B cell (primary cell): Measurements from ENCODE around the gene SIRT4. TPM values are rescaled to one million over a fixed set of nuclear protein-coding genes. Genes with fewer than 3 reads are reported as not detected.

Experiments used
- ATAC-seq: fragments of 200-7000 bp; cut with Tn5 transposase; one replicate; pipeline ENCODE4 v1.10.0; 2021; ENCODE audit warnings: low read depth, mild to moderate bottlenecking, moderate number of reproducible peaks, moderate library complexity
- CTCF ChIA-PET: fragments of 350-600 bp; sonication (Branson Sonifier 250); formaldehyde crosslinking; loops from one replicate; lab custom pipeline; 2021; ENCODE audit warnings: antibody characterized with exemption, inconsistent platforms; lab: Charles Lee
- POLR2A ChIA-PET: fragments of 350-600 bp; sonication (Branson Sonifier 250); formaldehyde crosslinking; loops from one replicate; lab custom pipeline; 2021; ENCODE audit warnings: antibody characterized with exemption; lab: Charles Lee
- DNase-seq: peaks from one replicate; pipeline ENCODE4 v3.0.0; 2013
- H2AFZ ChIP-seq: 2 replicates; pipeline ENCODE4 v1.6.1; 2012; ENCODE audit warnings: mild to moderate bottlenecking, low read depth, low read length; ENCODE audit not compliant: insufficient read depth, poor library complexity, severe bottlenecking
- H3K27ac ChIP-seq, 2 donors: 1 replicate in 1 of 2; 2 replicates in 1 of 2; pipeline ENCODE4 v1.5.1; 2012 to 2013; ENCODE audit warnings: low read length in 2 of 2, mild to moderate bottlenecking in 2 of 2, moderate library complexity in 1 of 2
- H3K27me3 ChIP-seq, 4 experiments: fragments of 200-600 bp in 1 of 4; sonication (generic) in 1 of 4; replicated peaks in 1 of 4; 1 replicate in 2 of 4; 2 replicates in 2 of 4; pipeline versions ENCODE4 v1.6.1 to v1.7.0; 2013 to 2016; ENCODE audit warnings: low read length in 3 of 4, mild to moderate bottlenecking in 2 of 4, mixed read lengths in 1 of 4, moderate library complexity in 1 of 4; ENCODE audit not compliant: insufficient read depth in 4 of 4, control insufficient read depth in 3 of 4; ENCODE audit errors: control extremely low read depth in 1 of 4
- H3K36me3 ChIP-seq, 2 experiments: replicated peaks in 1 of 2; 1 replicate in 1 of 2; 2 replicates in 1 of 2; pipeline versions ENCODE4 v1.6.1 to v1.7.1; 2013; ENCODE audit warnings: low read length in 1 of 2; ENCODE audit not compliant: insufficient read depth in 2 of 2, control insufficient read depth in 1 of 2; ENCODE audit errors: control extremely low read depth in 1 of 2, extremely low read depth in 1 of 2
- H3K4me1 ChIP-seq, 2 donors: fragments of 200-600 bp in 1 of 2; sonication (generic) in 1 of 2; 1 replicate in 1 of 2; 2 replicates in 1 of 2; pipeline versions ENCODE4 v1.5.1 to v1.6.1; 2013 to 2017; ENCODE audit warnings: low read length in 2 of 2; ENCODE audit not compliant: control insufficient read depth in 2 of 2, insufficient read depth in 2 of 2
- H3K4me2 ChIP-seq: replicated peaks from 2 replicates; pipeline ENCODE3; 2012; ENCODE audit warnings: mild to moderate bottlenecking, low read depth, low read length; ENCODE audit not compliant: poor library complexity, severe bottlenecking
- H3K4me3 ChIP-seq, 5 experiments: fragments of 200-600 bp in 1 of 5; sonication (generic) in 1 of 5; 1 replicate in 3 of 5; 2 replicates in 2 of 5; pipeline versions ENCODE4 v1.5.1 to v1.7.0; 2011 to 2016; ENCODE audit warnings: low read length in 4 of 5, mild to moderate bottlenecking in 4 of 5, low read depth in 2 of 5, control low read depth in 1 of 5, moderate library complexity in 1 of 5; ENCODE audit not compliant: insufficient read depth in 1 of 5; ENCODE audit errors: control extremely low read depth in 1 of 5, extremely low read depth in 1 of 5
- H3K79me2 ChIP-seq: fragments of 200-600 bp; sonication (generic); one replicate; pipeline ENCODE4 v1.6.0; 2016; ENCODE audit warnings: low read length; ENCODE audit not compliant: control insufficient read depth, insufficient read depth
- H3K9ac ChIP-seq: fragments of 200-600 bp; sonication (generic); 2 replicates; pipeline ENCODE4 v1.6.1; 2017; ENCODE audit warnings: mild to moderate bottlenecking, low read length, moderate library complexity
- H3K9me3 ChIP-seq, 3 donors: one replicate each; pipeline versions ENCODE4 v1.6.1 to v1.7.1; 2013; ENCODE audit warnings: low read length in 2 of 3; ENCODE audit not compliant: control insufficient read depth in 2 of 3, insufficient read depth in 1 of 3; ENCODE audit errors: control extremely low read depth in 1 of 3
- H4K20me1 ChIP-seq: 2 replicates; pipeline ENCODE4 v1.6.0; 2012; ENCODE audit warnings: mild to moderate bottlenecking, low read length; ENCODE audit not compliant: insufficient read depth, control insufficient read depth, poor library complexity, severe bottlenecking
- H3K27ac Mint-ChIP-seq: one replicate; pipeline ENCODE4 v1.8.0; 2021; ENCODE audit warnings: mixed read lengths
- H3K27me3 Mint-ChIP-seq: one replicate; pipeline ENCODE4 v1.8.0; 2021; ENCODE audit warnings: mixed read lengths
- H3K4me1 Mint-ChIP-seq: one replicate; pipeline ENCODE4 v1.8.0; 2021; ENCODE audit warnings: mixed read lengths
- H3K4me3 Mint-ChIP-seq: one replicate; pipeline ENCODE4 v1.8.0; 2021; ENCODE audit warnings: mixed read lengths
- H3K9me3 Mint-ChIP-seq: one replicate; pipeline ENCODE4 v1.8.0; 2022; ENCODE audit warnings: mixed read lengths; ENCODE audit not compliant: insufficient read depth
- CTCF ChIP-seq: fragments of 200-600 bp; IDR thresholded peaks from one replicate; pipeline ENCODE4 v1.8.0; 2022; ENCODE audit warnings: antibody characterized with exemption, mild to moderate bottlenecking
- EZH2 ChIP-seq: IDR thresholded peaks from 2 replicates; pipeline ENCODE4 v1.6.1; 2012; ENCODE audit warnings: borderline replicate concordance, low read depth, mild to moderate bottlenecking, moderate library complexity, low read length; ENCODE audit not compliant: insufficient read depth, poor library complexity, severe bottlenecking
- WGBS: methylation state at CpG from one replicate; pipeline ENCODE4 v1.1.5; 2013; ENCODE audit warnings: missing lambda C conversion rate; ENCODE audit not compliant: insufficient coverage; 5-methylcytosine and 5-hydroxymethylcytosine counted together
- intact Hi-C: fragments of 100-400 bp; cut with micrococcal nuclease; formaldehyde crosslinking; loops from one replicate; pipeline ENCODE4 v1.10.0; 2022
- polyA plus RNA-seq: library from polyadenylated mRNA; depleted of rRNA; stranded (reverse); fragments of >200 nt; gene quantifications from 2 replicates; pipeline ENCODE4 v1.2.3, GENCODE V29; 2012
- total RNA-seq, 2 donors: library from RNA; stranded (reverse); fragments of 120-200 nt in 1 of 2; gene quantifications; 1 replicate in 1 of 2; 2 replicates in 1 of 2; pipeline versions ENCODE4 v1.2.3 to v1.2.4, GENCODE V29; 2013 to 2022

The SIRT4 gene
- total and polyA plus RNA-seq, 2 donors (not counting 1 experiment from before 2014, with no cell fraction given) = 1.5 to 4.8 TPM

- ChIA-PET POLR2A (no interaction called here), CTCF (no interaction called here)
- peaks cover 12% of the 10 kb centered on the region for H3K27me3 Mint-ChIP-seq
- H3K4me3 Mint-ChIP-seq = no peak overlapping the region
- Histone ChIP-seq H3K4me1 (no peaks in the 10 kb centered on the region), H3K9me3 (peaks cover 2 to 13% (median 10%) of the 10 kb centered on the region in 3 donors), H3K9ac (no peak overlapping the region), H3K4me2 (no peak overlapping the region), H2AFZ (no peak overlapping the region), H3K27me3 (peaks cover 0 to 17% (median 0%) of the 10 kb centered on the region in 4 experiments), H3K79me2 (no peaks in the 10 kb centered on the region), H3K27ac (no peak overlapping the region), H3K4me3 (no peak overlapping the region), H4K20me1 (no peaks in the 10 kb centered on the region), H3K36me3 (no peaks in the 10 kb centered on the region)
- no peak overlapping the region for H3K27ac Mint-ChIP-seq
- H3K9me3 Mint-ChIP-seq = peaks cover 12% of the 10 kb centered on the region
- 86% methylated on average over 23 of the region's 30 CpGs for WGBS
- TF ChIP-seq CTCF = no peak
- no peak for TF ChIP-seq EZH2
- intact Hi-C loops = no loop called here
- H3K4me1 Mint-ChIP-seq = no peaks in the 10 kb centered on the region
- ATAC-seq (no peak), DNase-seq (no peak)
Observed at GRCh38 chr12:120342175-120343038, 40.3 kb downstream of the SIRT4 start.

GRCh38 chr12:120343039-120343537, 41.0 kb downstream of the SIRT4 start:
- ATAC-seq (no peak), DNase-seq (no peak)
- CTCF ChIA-PET = no interaction called here
- no peaks in the 10 kb centered on the region for H3K36me3 ChIP-seq
- no peak overlapping the region for H3K27ac Mint-ChIP-seq
- H2AFZ ChIP-seq = no peak overlapping the region
- peaks cover 15% of the 10 kb centered on the region for H3K27me3 Mint-ChIP-seq
- no peak for TF ChIP-seq CTCF
- TF ChIP-seq EZH2 = no peak
- H3K9me3 Mint-ChIP-seq = peaks cover 5% of the 10 kb centered on the region
- H3K9ac ChIP-seq = no peak overlapping the region
- peaks cover 0 to 17% (median 0%) of the 10 kb centered on the region in 4 experiments for H3K27me3 ChIP-seq
- no peaks in the 10 kb centered on the region for H3K79me2 ChIP-seq
- POLR2A ChIA-PET = no interaction called here
- no peaks in the 10 kb centered on the region for H3K4me1 Mint-ChIP-seq
- no peak overlapping the region for H3K27ac ChIP-seq
- H3K4me3 ChIP-seq = no peak overlapping the region
- WGBS = 82% methylated on average over 9 of the region's 10 CpGs
- no peaks in the 10 kb centered on the region for H4K20me1 ChIP-seq
- no peak overlapping the region for H3K4me2 ChIP-seq
- H3K4me1 ChIP-seq = no peaks in the 10 kb centered on the region
- peaks cover 1 to 6% (median 4%) of the 10 kb centered on the region in 3 donors for H3K9me3 ChIP-seq
- no peak overlapping the region for H3K4me3 Mint-ChIP-seq
- intact Hi-C loops = no loop called here
